Astrocyte (in vitro differentiated cells and primary cell): ENCODE measurements around the gene LCE1A.

ENCODE experiments used
- CTCF ChIP-seq: IDR thresholded peaks from 2 replicates; pipeline ENCODE4 v1.5.1; 2011; ENCODE audit warnings: low read depth, mild to moderate bottlenecking, inconsistent platforms, low read length, moderate library complexity; ENCODE audit not compliant: insufficient read depth
- EZH2 ChIP-seq: IDR thresholded peaks from 2 replicates; pipeline ENCODE4 v1.6.1; 2012; ENCODE audit warnings: mild to moderate bottlenecking, low read length, inconsistent platforms; ENCODE audit not compliant: insufficient read depth

GRCh38 chr1:152869808-152870419 lies 42.6 kb downstream of the LCE1A start:
- TF ChIP-seq EZH2: no peak
- peak; percentile 62 for TF ChIP-seq CTCF
